NCI-H510A (cell line): ENCODE data around the gene ITSN1.
"Not testable (repeated sequence)": the region's sequence is repeated elsewhere in the genome, so short reads cannot be mapped to it uniquely, and the experiment has no call there.

Experiments used
- DNase-seq: peaks from one replicate; lab custom pipeline; 2025; lab: John Stamatoyannopoulos, UW

The ITSN1 gene

GRCh38 chr21:33843216-33843615, 200.9 kb downstream of the ITSN1 start:
- DNase-seq = no peak

GRCh38 chr21:33844104-33844889, 202.0 kb downstream of the ITSN1 start:
- no peak for DNase-seq

GRCh38 chr21:33844890-33845205, 202.5 kb downstream of the ITSN1 start:
- DNase-seq = no peak

- no peak for DNase-seq
These were observed 203.8 kb downstream of the ITSN1 start for GRCh38 chr21:33846141-33846540.

GRCh38 chr21:33847588-33848248, 205.4 kb downstream of the ITSN1 start:
- no peak for DNase-seq

- no peak for DNase-seq
These were observed 206.1 kb downstream of the ITSN1 start for GRCh38 chr21:33848249-33848953.

- DNase-seq = no peak
These were observed 207.5 kb downstream of the ITSN1 start for GRCh38 chr21:33849834-33850233.

- DNase-seq = no peak
These were observed 208.1 kb downstream of the ITSN1 start for GRCh38 chr21:33850401-33850800.

- DNase-seq = no peak
These were observed 208.7 kb downstream of the ITSN1 start for GRCh38 chr21:33850985-33851384.

GRCh38 chr21:33852485-33852884, 210.2 kb downstream of the ITSN1 start:
- no peak for DNase-seq

- no peak for DNase-seq
These were observed 212.3 kb downstream of the ITSN1 start for GRCh38 chr21:33854604-33855003.

GRCh38 chr21:33855190-33855589, 212.9 kb downstream of the ITSN1 start:
- DNase-seq = no peak

GRCh38 chr21:33856893-33857527, 214.7 kb downstream of the ITSN1 start:
- no peak for DNase-seq

GRCh38 chr21:33857846-33858666, 215.8 kb downstream of the ITSN1 start:
- no peak for DNase-seq

GRCh38 chr21:33858667-33859372, 216.5 kb downstream of the ITSN1 start:
- DNase-seq = no peak

- no peak for DNase-seq
These were observed 217.2 kb downstream of the ITSN1 start for GRCh38 chr21:33859373-33860102.

GRCh38 chr21:33860332-33860879, 218.1 kb downstream of the ITSN1 start:
- DNase-seq = no peak

- DNase-seq = no peak
These were observed 218.8 kb downstream of the ITSN1 start for GRCh38 chr21:33861125-33861524.

- DNase-seq = not testable (repeated sequence)
These were observed 220.9 kb downstream of the ITSN1 start for GRCh38 chr21:33863191-33863590.

GRCh38 chr21:33864150-33864549, 221.8 kb downstream of the ITSN1 start:
- DNase-seq = no peak
